Measurements from ENCODE around the gene OAT.

DNA sequence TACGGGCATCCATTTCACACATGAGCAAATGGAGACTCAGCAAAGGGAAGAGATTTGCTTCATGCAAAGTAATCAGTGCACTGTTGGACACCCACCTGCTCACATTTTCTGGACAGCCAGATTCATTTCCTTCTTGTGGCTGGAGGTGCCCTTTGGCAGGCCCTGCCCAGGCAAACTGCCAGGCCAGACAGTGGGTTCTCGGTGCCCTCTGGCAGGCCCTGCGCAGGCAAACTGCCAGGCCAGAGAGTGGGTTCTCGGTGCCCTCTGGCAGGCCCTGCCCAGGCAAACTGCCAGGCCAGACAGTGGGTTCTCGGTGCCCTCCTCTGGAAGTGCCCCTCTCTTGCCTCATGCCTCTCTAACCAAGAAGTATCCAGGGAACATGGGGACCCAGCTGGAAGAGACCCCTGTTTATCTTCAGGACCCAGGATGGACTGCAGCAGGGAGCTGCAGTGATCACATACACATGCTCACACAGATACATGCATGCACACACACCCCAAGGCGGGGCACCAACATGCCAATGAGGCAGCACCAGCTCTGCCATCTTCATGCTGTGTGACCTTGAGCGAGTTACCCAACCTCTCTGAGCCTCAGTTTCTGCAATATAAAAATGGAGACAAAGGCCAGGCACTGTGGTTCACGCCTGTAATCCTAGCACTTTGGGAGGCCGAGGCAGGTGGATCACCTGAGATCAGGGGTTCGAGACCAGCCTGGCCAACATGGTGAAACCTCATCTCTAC, 67.1 kb downstream of the OAT start:
- no peak for TF ChIP-seq NFIC (IDR thresholded peaks at IDR 0.05; ENCODE audit: low read depth, low read length)
- TF ChIP-seq, protein P1, sequence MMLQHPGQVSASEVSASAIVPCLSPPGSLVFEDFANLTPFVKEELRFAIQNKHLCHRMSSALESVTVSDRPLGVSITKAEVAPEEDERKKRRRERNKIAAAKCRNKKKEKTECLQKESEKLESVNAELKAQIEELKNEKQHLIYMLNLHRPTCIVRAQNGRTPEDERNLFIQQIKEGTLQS (IDR thresholded peaks at IDR 0.05; ENCODE audit: borderline replicate concordance, extremely low read depth, low read depth, low read length) = no peak
- no peak for TF ChIP-seq POLR2AphosphoS5 (IDR thresholded peaks at IDR 0.05; ENCODE audit: low read length)
- TF ChIP-seq JUND (IDR thresholded peaks at IDR 0.05; ENCODE audit: low read depth, low read length) = no peak
- TF ChIP-seq, protein P2, sequence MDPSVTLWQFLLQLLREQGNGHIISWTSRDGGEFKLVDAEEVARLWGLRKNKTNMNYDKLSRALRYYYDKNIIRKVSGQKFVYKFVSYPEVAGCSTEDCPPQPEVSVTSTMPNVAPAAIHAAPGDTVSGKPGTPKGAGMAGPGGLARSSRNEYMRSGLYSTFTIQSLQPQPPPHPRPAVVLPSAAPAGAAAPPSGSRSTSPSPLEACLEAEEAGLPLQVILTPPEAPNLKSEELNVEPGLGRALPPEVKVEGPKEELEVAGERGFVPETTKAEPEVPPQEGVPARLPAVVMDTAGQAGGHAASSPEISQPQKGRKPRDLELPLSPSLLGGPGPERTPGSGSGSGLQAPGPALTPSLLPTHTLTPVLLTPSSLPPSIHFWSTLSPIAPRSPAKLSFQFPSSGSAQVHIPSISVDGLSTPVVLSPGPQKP (IDR thresholded peaks at IDR 0.05; ENCODE audit: low read depth, low read length) = no peak
- no peak for TF ChIP-seq ESRRA (IDR thresholded peaks at IDR 0.05; ENCODE audit: low read length)
- no peak for TF ChIP-seq EZH2 (IDR thresholded peaks at IDR 0.05; ENCODE audit: borderline replicate concordance, control insufficient read depth, low read depth, low read length)

Measured in GM12878 (cell line).